Measurements from ENCODE around the gene YWHAG. TPM values are rescaled to one million over a fixed set of nuclear protein-coding genes. Genes with fewer than 3 reads are reported as not detected.
A peak's percentile ranks its signal among the peaks of the same experiment; 100 is the strongest.

The YWHAG gene
- total RNA-seq, 1 donor from 2014 or later = 190 TPM

- TF ChIP-seq EZH2phosphoT487 (IDR thresholded peaks at IDR 0.05) (no peak), EZH2 (IDR thresholded peaks at IDR 0.05) (no peak)
- TF ChIP-seq, protein P1, sequence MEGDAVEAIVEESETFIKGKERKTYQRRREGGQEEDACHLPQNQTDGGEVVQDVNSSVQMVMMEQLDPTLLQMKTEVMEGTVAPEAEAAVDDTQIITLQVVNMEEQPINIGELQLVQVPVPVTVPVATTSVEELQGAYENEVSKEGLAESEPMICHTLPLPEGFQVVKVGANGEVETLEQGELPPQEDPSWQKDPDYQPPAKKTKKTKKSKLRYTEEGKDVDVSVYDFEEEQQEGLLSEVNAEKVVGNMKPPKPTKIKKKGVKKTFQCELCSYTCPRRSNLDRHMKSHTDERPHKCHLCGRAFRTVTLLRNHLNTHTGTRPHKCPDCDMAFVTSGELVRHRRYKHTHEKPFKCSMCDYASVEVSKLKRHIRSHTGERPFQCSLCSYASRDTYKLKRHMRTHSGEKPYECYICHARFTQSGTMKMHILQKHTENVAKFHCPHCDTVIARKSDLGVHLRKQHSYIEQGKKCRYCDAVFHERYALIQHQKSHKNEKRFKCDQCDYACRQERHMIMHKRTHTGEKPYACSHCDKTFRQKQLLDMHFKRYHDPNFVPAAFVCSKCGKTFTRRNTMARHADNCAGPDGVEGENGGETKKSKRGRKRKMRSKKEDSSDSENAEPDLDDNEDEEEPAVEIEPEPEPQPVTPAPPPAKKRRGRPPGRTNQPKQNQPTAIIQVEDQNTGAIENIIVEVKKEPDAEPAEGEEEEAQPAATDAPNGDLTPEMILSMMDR (IDR thresholded peaks at IDR 0.05) = no peak
- H3K79me2 ChIP-seq (ENCODE audit: low read depth) = no peaks in the 10 kb centered on the region
- H3K9me3 Mint-ChIP-seq = no peaks in the 10 kb centered on the region
- H3K4me3 Mint-ChIP-seq = peak overlapping the region; percentile 28
- no peak overlapping the region for H3K4me2 ChIP-seq
- no peaks in the 10 kb centered on the region for H3K36me3 ChIP-seq
- H3K4me1 ChIP-seq = no peaks in the 10 kb centered on the region
- H3K27ac ChIP-seq = no peak overlapping the region
- DNase-seq (ENCODE audit: low spot score) = no peak
- H3K27me3 ChIP-seq = no peaks in the 10 kb centered on the region
- H3K4me1 Mint-ChIP-seq = peaks cover 12% of the 10 kb centered on the region
- H3K4me3 ChIP-seq = no peak overlapping the region
- no peaks in the 10 kb centered on the region for H3K9me3 ChIP-seq (ENCODE audit: low read depth)
- H3K27ac Mint-ChIP-seq = peak overlapping the region; percentile 16
- H3K36me3 Mint-ChIP-seq = no peaks in the 10 kb centered on the region
- H4K20me1 ChIP-seq (ENCODE audit: low read depth) = no peaks in the 10 kb centered on the region
- no peaks in the 10 kb centered on the region for H3F3A ChIP-seq (ENCODE audit: low read depth)
- H3K27me3 Mint-ChIP-seq (ENCODE audit: insufficient read depth, low read depth) = peaks cover 12% of the 10 kb centered on the region
- no peak overlapping the region for H3K9ac ChIP-seq
- no peak overlapping the region for H2AFZ ChIP-seq (replicated peaks)
These were observed 14.4 kb upstream of the YWHAG start for GRCh38 chr7:76372984-76373833.

- Mint-ChIP-seq H3K36me3 (no peaks in the 10 kb centered on the region), H3K9me3 (no peaks in the 10 kb centered on the region), H3K27ac (no peak overlapping the region), H3K4me3 (no peak overlapping the region), H3K27me3 (ENCODE audit: insufficient read depth, low read depth) (peaks cover 15% of the 10 kb centered on the region), H3K4me1 (peaks cover 9% of the 10 kb centered on the region)
- Histone ChIP-seq H3K27ac (no peak overlapping the region), H3K4me2 (no peak overlapping the region), H3K27me3 (no peaks in the 10 kb centered on the region), H3K9me3 (ENCODE audit: low read depth) (no peaks in the 10 kb centered on the region), H3F3A (ENCODE audit: low read depth) (no peaks in the 10 kb centered on the region), H2AFZ (replicated peaks) (no peak overlapping the region), H3K79me2 (ENCODE audit: low read depth) (no peaks in the 10 kb centered on the region), H3K9ac (no peak overlapping the region), H3K36me3 (no peaks in the 10 kb centered on the region), H4K20me1 (ENCODE audit: low read depth) (no peaks in the 10 kb centered on the region), H3K4me1 (no peaks in the 10 kb centered on the region), H3K4me3 (no peak overlapping the region)
- TF ChIP-seq EZH2phosphoT487 (IDR thresholded peaks at IDR 0.05) (no peak), EZH2 (IDR thresholded peaks at IDR 0.05) (no peak)
- TF ChIP-seq, protein P1 (IDR thresholded peaks at IDR 0.05) = no peak
- DNase-seq (ENCODE audit: low spot score) = no peak
These were observed 12.6 kb upstream of the YWHAG start for GRCh38 chr7:76371396-76371795.

GRCh38 chr7:76369018-76369417 lies 10.2 kb upstream of the YWHAG start:
- no peaks in the 10 kb centered on the region for H3K79me2 ChIP-seq (ENCODE audit: low read depth)
- no peak overlapping the region for H3K4me2 ChIP-seq
- Mint-ChIP-seq H3K36me3 (no peaks in the 10 kb centered on the region), H3K4me1 (peaks cover 21% of the 10 kb centered on the region), H3K9me3 (no peaks in the 10 kb centered on the region), H3K27me3 (ENCODE audit: insufficient read depth, low read depth) (peaks cover 15% of the 10 kb centered on the region), H3K27ac (no peak overlapping the region), H3K4me3 (no peak overlapping the region)
- H3F3A ChIP-seq (ENCODE audit: low read depth) = peaks cover 13% of the 10 kb centered on the region
- TF ChIP-seq, protein P1 (IDR thresholded peaks at IDR 0.05) = no peak
- TF ChIP-seq EZH2phosphoT487 (IDR thresholded peaks at IDR 0.05) (no peak), EZH2 (IDR thresholded peaks at IDR 0.05) (no peak)
- no peak for DNase-seq (ENCODE audit: low spot score)
- H3K9me3 ChIP-seq (ENCODE audit: low read depth) = no peaks in the 10 kb centered on the region
- no peaks in the 10 kb centered on the region for H4K20me1 ChIP-seq (ENCODE audit: low read depth)
- peaks cover 9% of the 10 kb centered on the region for H3K4me1 ChIP-seq
- peak overlapping the region; percentile 5 for H2AFZ ChIP-seq (replicated peaks)
- no peak overlapping the region for H3K27ac ChIP-seq
- no peak overlapping the region for H3K4me3 ChIP-seq
- H3K9ac ChIP-seq = no peak overlapping the region
- H3K36me3 ChIP-seq = no peaks in the 10 kb centered on the region
- H3K27me3 ChIP-seq = no peaks in the 10 kb centered on the region

Data from neural progenitor cell (in vitro differentiated cells).